ENCODE data around the gene ANXA6. TPM values are rescaled to one million over a fixed set of nuclear protein-coding genes. Genes with fewer than 3 reads are reported as not detected.

Gene ANXA6
- total RNA-seq, 1 experiment from 2014 or later, result 98.7 TPM

GRCh38 chr5:151205411-151205810 is 47.8 kb upstream of the ANXA6 start:
- Histone ChIP-seq H2AK5ac (ENCODE audit: insufficient read length, low read length) (no peak overlapping the region), H3K23ac (ENCODE audit: insufficient read length, low read depth, low read length) (no peak overlapping the region), H2BK120ac (ENCODE audit: low read depth, low read length, poor library complexity, severe bottlenecking) (no peak overlapping the region), H3K4me2 (ENCODE audit: insufficient read depth, insufficient read length, low read length) (no peak overlapping the region), H3K27me3 (ENCODE audit: insufficient read depth, low read length) (no peaks in the 10 kb centered on the region), H3T11ph (ENCODE audit: low read length) (no peak overlapping the region), H3K23me2 (ENCODE audit: insufficient read length, low read depth, low read length, poor library complexity, severe bottlenecking) (no peaks in the 10 kb centered on the region), H4K8ac (replicated peaks; ENCODE audit: insufficient read length, low read depth, low read length) (no peak overlapping the region), H3K79me2 (ENCODE audit: insufficient read depth, low read length) (no peaks in the 10 kb centered on the region), H3K9ac (ENCODE audit: extremely low read depth, insufficient read length, low read length) (no peak overlapping the region), H3K4me1 (ENCODE audit: insufficient read depth, low read length) (no peaks in the 10 kb centered on the region; the same call in 1 of the 2 replicates), H4K91ac (ENCODE audit: insufficient read length, low read depth, low read length) (no peak overlapping the region), H3K14ac (ENCODE audit: insufficient read depth, low read length) (no peak overlapping the region), H3K9me3 (ENCODE audit: control insufficient read depth, low read depth, low read length) (no peaks in the 10 kb centered on the region), H3K79me1 (ENCODE audit: insufficient read depth, low read depth, low read length, poor library complexity, severe bottlenecking) (no peaks in the 10 kb centered on the region), H3K4ac (ENCODE audit: low read depth, low read length) (no peak overlapping the region), H4K5ac (ENCODE audit: insufficient read length, low read depth, low read length) (no peak overlapping the region), H2BK5ac (ENCODE audit: insufficient read length, low read length) (no peak overlapping the region), H2BK15ac (ENCODE audit: low read depth, low read length) (no peak overlapping the region), H3K27ac (ENCODE audit: insufficient read length, low read depth, low read length) (no peak overlapping the region), H2BK12ac (ENCODE audit: insufficient read length, low read depth, low read length) (no peak overlapping the region), H2BK20ac (ENCODE audit: low read depth, low read length, poor library complexity, severe bottlenecking) (no peak overlapping the region), H4K20me1 (ENCODE audit: control insufficient read depth, insufficient read depth, insufficient read length) (no peaks in the 10 kb centered on the region), H3K18ac (ENCODE audit: insufficient read length, low read depth, low read length) (no peak overlapping the region), H2AFZ (ENCODE audit: low read length) (no peak overlapping the region), H3K56ac (ENCODE audit: insufficient read length, low read depth, low read length) (no peak overlapping the region)
- H3K9me3 Mint-ChIP-seq, result no peaks in the 10 kb centered on the region
- H3K27me3 Mint-ChIP-seq (ENCODE audit: low read depth), result peaks cover 4% of the 10 kb centered on the region
- no peak overlapping the region for H3K27ac Mint-ChIP-seq
- no peak for TF ChIP-seq CTCF (conservative IDR thresholded peaks at IDR 0.05)
- no peaks in the 10 kb centered on the region for H3K4me1 Mint-ChIP-seq
- no peak overlapping the region for H3K4me3 Mint-ChIP-seq
- no CpG with 5 or more reads among the region's 10 CpGs for WGBS (ENCODE audit: extremely low coverage, insufficient read length, low lambda C conversion rate)
- DNase-seq, result no peak
- no peaks in the 10 kb centered on the region for H3K36me3 Mint-ChIP-seq (ENCODE audit: insufficient read depth in 1 of 3, low read depth in 3 of 3)
